Nephron (organoid): ENCODE data around the gene SLC6A6.

Source experiments
- H3K27ac Mint-ChIP-seq, 3 experiments: 2 replicates each; pipeline ENCODE4 v1.8.0; 2020; ENCODE audit warnings: mixed read lengths in 3 of 3, mild to moderate bottlenecking in 2 of 3, moderate library complexity in 1 of 3
- H3K27me3 Mint-ChIP-seq: 2 replicates; pipeline ENCODE4 v1.8.0; 2021; ENCODE audit warnings: low read depth, mild to moderate bottlenecking, moderate library complexity, mixed read lengths
- H3K36me3 Mint-ChIP-seq: 2 replicates; pipeline ENCODE4 v1.8.0; 2020; ENCODE audit warnings: low read depth, mixed read lengths
- H3K4me1 Mint-ChIP-seq: 2 replicates; pipeline ENCODE4 v1.8.0; 2020; ENCODE audit warnings: mixed read lengths
- H3K4me3 Mint-ChIP-seq, 3 experiments: 2 replicates each; pipeline ENCODE4 v1.8.0; 2020; ENCODE audit warnings: mild to moderate bottlenecking in 3 of 3, mixed read lengths in 3 of 3, moderate library complexity in 2 of 3
- H3K9me3 Mint-ChIP-seq: 2 replicates; pipeline ENCODE4 v1.8.0; 2020; ENCODE audit warnings: mixed read lengths
- CTCF ChIP-seq, 3 experiments: fragments of 200-600 bp; sonication (generic); IDR thresholded peaks; one replicate each; pipeline ENCODE4 v1.5.0; 2021; ENCODE audit warnings: antibody characterized with exemption in 3 of 3; ENCODE audit not compliant: unreplicated experiment in 3 of 3

SLC6A6 gene

GRCh38 chr3:14374444-14374883 lies 27.9 kb upstream of the SLC6A6 start:
- Mint-ChIP-seq H3K4me3 (peak overlapping the region in 2 of 3 experiments; percentile 48 to 73), H3K27ac (peak overlapping the region; percentile 49 to 90 (median 69)), H3K36me3 (no peaks in the 10 kb centered on the region), H3K4me1 (peaks cover 43% of the 10 kb centered on the region), H3K27me3 (peaks cover 20% of the 10 kb centered on the region), H3K9me3 (no peaks in the 10 kb centered on the region)
- no peak for TF ChIP-seq CTCF (IDR thresholded peaks at IDR 0.05; ENCODE audit: unreplicated experiment in 3 of 3)

DNA sequence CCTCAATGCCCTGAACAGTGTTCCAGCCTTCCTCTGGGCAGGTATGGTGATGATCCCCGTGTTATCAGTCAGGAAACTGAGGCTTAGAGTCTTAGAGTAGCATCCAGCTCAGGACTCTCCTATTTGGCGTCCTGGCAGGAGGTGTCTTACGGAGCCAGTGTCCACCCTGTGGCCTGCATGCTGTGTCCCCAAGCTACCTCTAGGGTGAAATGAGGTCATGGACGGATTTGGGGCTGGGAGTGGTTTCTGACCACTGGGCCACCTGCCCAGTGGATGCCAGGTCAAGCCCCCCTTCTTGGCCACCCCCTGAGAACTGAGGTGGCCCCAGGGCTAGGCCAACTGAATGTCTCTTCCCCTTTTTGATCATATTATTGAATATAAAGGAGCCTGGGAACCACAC lies 27.2 kb upstream of the SLC6A6 start:
- no peak for TF ChIP-seq CTCF (IDR thresholded peaks at IDR 0.05; ENCODE audit: unreplicated experiment in 3 of 3)
- Mint-ChIP-seq H3K36me3 (no peaks in the 10 kb centered on the region), H3K27me3 (peaks cover 15% of the 10 kb centered on the region), H3K9me3 (no peaks in the 10 kb centered on the region), H3K4me3 (no peak overlapping the region), H3K4me1 (peaks cover 40% of the 10 kb centered on the region), H3K27ac (peak overlapping the region in 2 of 3 experiments; percentile 69 to 90)

DNA sequence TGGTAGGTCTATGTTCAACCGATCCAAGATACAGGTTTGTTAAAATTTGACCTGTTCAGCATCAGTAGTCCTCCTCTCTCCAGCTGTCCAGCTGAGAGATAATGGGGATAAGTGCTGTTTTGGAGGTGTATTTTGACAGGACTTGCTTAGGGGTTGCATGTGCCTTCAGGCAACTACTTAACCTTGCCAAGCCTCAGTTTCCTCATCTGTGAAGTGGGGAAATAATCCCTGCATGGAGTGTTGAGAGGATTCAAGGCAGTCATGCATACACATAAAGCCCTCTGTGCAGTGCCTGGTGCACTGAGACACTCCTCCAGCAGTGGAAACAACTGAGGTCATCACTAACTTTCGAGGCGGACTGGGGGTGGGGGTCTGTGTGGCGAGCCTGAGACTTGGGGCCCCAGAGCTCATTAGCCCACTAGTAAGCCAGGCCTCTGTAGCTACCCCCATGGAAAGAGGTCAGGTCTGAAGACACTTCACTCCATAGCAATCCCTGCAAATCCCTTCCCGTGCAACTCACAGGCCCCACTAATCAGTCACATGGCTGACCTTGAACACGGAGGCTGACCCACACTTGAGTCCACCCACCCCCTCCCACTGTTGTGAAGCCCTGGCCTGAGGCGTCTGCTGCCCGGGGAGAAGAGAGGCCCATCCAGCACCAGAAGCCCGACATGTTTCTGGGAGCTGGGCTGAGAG lies 25.9 kb upstream of the SLC6A6 start:
- Mint-ChIP-seq H3K4me3 (no peak overlapping the region), H3K4me1 (peaks cover 37% of the 10 kb centered on the region), H3K27ac (peak overlapping the region in 1 of 3 experiments; percentile 14), H3K9me3 (no peaks in the 10 kb centered on the region), H3K27me3 (peaks cover 11% of the 10 kb centered on the region), H3K36me3 (no peaks in the 10 kb centered on the region)
- no peak for TF ChIP-seq CTCF (IDR thresholded peaks at IDR 0.05; ENCODE audit: unreplicated experiment in 3 of 3)

DNA sequence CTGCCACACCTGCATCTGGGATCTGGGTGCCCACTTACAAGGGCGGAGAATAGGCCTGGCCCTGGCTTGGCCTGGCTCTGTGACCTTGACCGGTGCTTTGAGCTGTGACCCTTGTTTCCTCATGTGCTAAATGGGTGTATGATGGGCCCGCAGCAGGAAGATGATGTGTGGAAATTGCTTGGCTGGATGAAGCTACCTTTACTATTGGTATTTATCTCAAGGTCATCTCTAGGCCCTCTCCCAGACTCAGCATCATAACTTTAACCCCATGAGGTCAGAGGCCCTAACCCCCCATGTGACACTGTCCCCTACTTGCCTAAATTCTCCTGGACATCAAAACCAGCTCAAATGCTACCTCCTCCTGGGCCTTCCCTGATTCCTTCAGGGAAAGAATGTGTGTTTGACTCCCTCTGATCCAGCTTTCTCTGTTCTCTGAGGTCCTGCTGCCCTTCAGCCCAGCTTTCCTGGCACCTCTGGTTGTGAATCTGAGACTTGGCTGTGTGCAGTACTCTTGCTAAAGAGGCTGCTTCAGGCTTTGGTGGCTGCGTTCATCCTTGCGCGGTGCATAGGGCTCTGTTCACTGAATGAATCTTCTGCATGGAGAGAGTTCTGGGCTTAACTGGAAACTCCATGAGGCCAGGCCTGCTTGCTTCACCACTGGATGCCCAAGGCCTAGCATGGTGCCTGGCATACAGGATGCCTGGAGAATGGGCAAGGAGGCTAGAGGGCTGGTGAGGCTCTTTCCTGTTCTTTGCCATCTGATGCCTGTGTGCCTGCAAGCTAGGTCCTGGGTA lies 25.2 kb upstream of the SLC6A6 start:
- H3K27me3 Mint-ChIP-seq = peaks cover 15% of the 10 kb centered on the region
- H3K4me3 Mint-ChIP-seq = no peak overlapping the region
- H3K36me3 Mint-ChIP-seq = no peaks in the 10 kb centered on the region
- H3K9me3 Mint-ChIP-seq = no peaks in the 10 kb centered on the region
- H3K4me1 Mint-ChIP-seq = peaks cover 30% of the 10 kb centered on the region
- TF ChIP-seq CTCF (IDR thresholded peaks at IDR 0.05; ENCODE audit: unreplicated experiment in 3 of 3) = no peak
- H3K27ac Mint-ChIP-seq = peak overlapping the region in 1 of 3 experiments; percentile 14

DNA sequence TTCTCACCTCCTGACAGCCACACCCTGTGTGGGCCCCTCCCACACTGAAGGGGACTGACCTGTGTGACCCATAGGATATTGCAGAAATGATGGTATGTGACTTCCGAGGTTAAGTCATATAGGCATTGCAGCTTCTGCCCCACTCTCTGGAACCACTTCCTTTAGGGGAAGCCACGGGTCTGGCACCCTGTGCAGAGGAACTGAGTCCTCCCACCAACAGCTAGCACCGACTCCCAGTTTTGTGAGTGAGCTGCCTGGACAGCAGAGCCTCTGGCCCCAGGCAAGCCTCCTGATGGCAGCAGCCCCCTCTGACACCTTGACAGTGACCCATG lies 24.6 kb upstream of the SLC6A6 start:
- no peak for TF ChIP-seq CTCF (IDR thresholded peaks at IDR 0.05; ENCODE audit: unreplicated experiment in 3 of 3)
- Mint-ChIP-seq H3K36me3 (no peaks in the 10 kb centered on the region), H3K9me3 (no peaks in the 10 kb centered on the region), H3K27me3 (peaks cover 18% of the 10 kb centered on the region), H3K4me1 (peaks cover 27% of the 10 kb centered on the region), H3K27ac (no peak overlapping the region), H3K4me3 (no peak overlapping the region)
